Right lobe of liver (tissue), 6 donors: ENCODE results near the gene REC114. TPM values are rescaled to one million over a fixed set of nuclear protein-coding genes. Genes with fewer than 3 reads are reported as not detected.

Experiments
- ATAC-seq, 4 donors: fragments of 200-7000 bp; cut with Tn5 transposase; one replicate each; pipeline ENCODE4 v1.9.1; 2020; ENCODE audit warnings: mild to moderate bottlenecking in 4 of 4, moderate library complexity in 4 of 4
- DNase-seq, 3 donors: peaks; one replicate each; pipeline ENCODE4 v3.0.0-alpha.2; 2020
- H3K27ac ChIP-seq, 3 donors: fragments of 200-600 bp; one replicate each; pipeline ENCODE4 v1.8.0; 2022
- H3K27me3 ChIP-seq, 2 donors: fragments of 200-600 bp; one replicate each; pipeline ENCODE4 v1.8.0; 2022
- H3K36me3 ChIP-seq, 4 donors: fragments of 200-600 bp; sonication (generic) in 1 of 4; one replicate each; pipeline versions ENCODE4 v1.5.1 to v1.8.0; 2017 to 2022; ENCODE audit warnings: control low read depth in 1 of 4
- H3K4me1 ChIP-seq, 4 donors: fragments of 200-600 bp; sonication (generic) in 1 of 4; one replicate each; pipeline versions ENCODE4 v1.5.1 to v1.8.0; 2017 to 2022; ENCODE audit warnings: control low read depth in 1 of 4
- H3K4me3 ChIP-seq, 3 donors: fragments of 200-600 bp; one replicate each; pipeline ENCODE4 v1.8.0; 2022
- H3K9me3 ChIP-seq, 4 donors: fragments of 200-600 bp; sonication (generic) in 1 of 4; one replicate each; pipeline versions ENCODE4 v1.5.1 to v1.8.0; 2017 to 2022; ENCODE audit warnings: control low read depth in 1 of 4
- POLR2A ChIP-seq: fragments of 450-650 bp; IDR thresholded peaks from one replicate; pipeline ENCODE4 v1.6.1; 2017; ENCODE audit warnings: antibody characterized with exemption, mild to moderate bottlenecking
- WGBS: methylation state at CpG from one replicate; pipeline ENCODE4 v1.1.6; 2018; ENCODE audit warnings: low coverage, low lambda C conversion rate; ENCODE audit not compliant: insufficient coverage; ENCODE audit errors: missing lambda C conversion rate; 5-methylcytosine and 5-hydroxymethylcytosine counted together
- intact Hi-C, 2 donors: fragments of 100-400 bp; cut with DNase I; formaldehyde crosslinking; loops; one replicate each; pipeline versions ENCODE4 v1.11.2 to v1.14.1; 2022
- total RNA-seq, 6 experiments: library from RNA; depleted of rRNA in 2 of 6; stranded (reverse); fragments of >200 nt in 2 of 6; fragmentation: NEBNext Ultra II Directional in 3 of 6; extraction: Animal tissue kit (Norgen Biotek cat#: 25700) in 3 of 6; gene quantifications; one replicate each; pipeline versions ENCODE4 v1.1.0 to v1.2.4, GENCODE V29; 2016 to 2023
- TF ChIP-seq, protein P1 (sequence below), 4 donors: fragments of 200-600 bp in 3 of 4; fragments of 450-650 bp in 1 of 4; IDR thresholded peaks; one replicate each; pipeline versions ENCODE4 v1.5.1 to v1.8.0; 2016 to 2022; ENCODE audit warnings: antibody characterized with exemption in 4 of 4, mild to moderate bottlenecking in 2 of 4
- donor health status: DM: no; HTN: yes; CAD: no.
- donor health status: DM: no; HTN: no; CAD: no.
- donor health status: DM: no; HTN: no; CAD: no.
- donor health status: DM: no; HTN: yes; CAD: no.
- donor health status: DM: no; HTN: yes; CAD: no.

Gene REC114
- total RNA-seq, 6 experiments from 2014 or later, result not detected

GRCh38 chr15:73467758-73468157 lies 24.8 kb downstream of the REC114 start:
- Histone ChIP-seq H3K4me3 (no peak overlapping the region), H3K27me3 (no peaks in the 10 kb centered on the region), H3K36me3 (no peaks in the 10 kb centered on the region), H3K27ac (no peak overlapping the region), H3K4me1 (no peaks in the 10 kb centered on the region), H3K9me3 (no peaks in the 10 kb centered on the region)
- DNase-seq (no peak), ATAC-seq (no peak)
- intact Hi-C loops, result no loop called here
- WGBS, result 57% methylated on average over 3 of the region's 3 CpGs
- TF ChIP-seq, protein P1, sequence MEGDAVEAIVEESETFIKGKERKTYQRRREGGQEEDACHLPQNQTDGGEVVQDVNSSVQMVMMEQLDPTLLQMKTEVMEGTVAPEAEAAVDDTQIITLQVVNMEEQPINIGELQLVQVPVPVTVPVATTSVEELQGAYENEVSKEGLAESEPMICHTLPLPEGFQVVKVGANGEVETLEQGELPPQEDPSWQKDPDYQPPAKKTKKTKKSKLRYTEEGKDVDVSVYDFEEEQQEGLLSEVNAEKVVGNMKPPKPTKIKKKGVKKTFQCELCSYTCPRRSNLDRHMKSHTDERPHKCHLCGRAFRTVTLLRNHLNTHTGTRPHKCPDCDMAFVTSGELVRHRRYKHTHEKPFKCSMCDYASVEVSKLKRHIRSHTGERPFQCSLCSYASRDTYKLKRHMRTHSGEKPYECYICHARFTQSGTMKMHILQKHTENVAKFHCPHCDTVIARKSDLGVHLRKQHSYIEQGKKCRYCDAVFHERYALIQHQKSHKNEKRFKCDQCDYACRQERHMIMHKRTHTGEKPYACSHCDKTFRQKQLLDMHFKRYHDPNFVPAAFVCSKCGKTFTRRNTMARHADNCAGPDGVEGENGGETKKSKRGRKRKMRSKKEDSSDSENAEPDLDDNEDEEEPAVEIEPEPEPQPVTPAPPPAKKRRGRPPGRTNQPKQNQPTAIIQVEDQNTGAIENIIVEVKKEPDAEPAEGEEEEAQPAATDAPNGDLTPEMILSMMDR (IDR thresholded peaks at IDR 0.05), result no peak
- TF ChIP-seq POLR2A, result no peak

GRCh38 chr15:73474785-73475184 lies 31.8 kb downstream of the REC114 start:
- no peaks in the 10 kb centered on the region for H3K27me3 ChIP-seq
- no peaks in the 10 kb centered on the region for H3K36me3 ChIP-seq
- no peak overlapping the region for H3K27ac ChIP-seq
- TF ChIP-seq POLR2A, result no peak
- TF ChIP-seq, protein P1 (IDR thresholded peaks at IDR 0.05), result no peak
- no peak overlapping the region for H3K4me3 ChIP-seq
- DNase-seq, result no peak
- ATAC-seq, result no peak
- intact Hi-C loops, result no loop called here
- 69% methylated on average over 5 of the region's 5 CpGs for WGBS
- H3K4me1 ChIP-seq, result no peaks in the 10 kb centered on the region
- H3K9me3 ChIP-seq, result no peaks in the 10 kb centered on the region

- 75% methylated on average over 7 of the region's 7 CpGs for WGBS
- Histone ChIP-seq H3K36me3 (no peaks in the 10 kb centered on the region), H3K4me3 (no peak overlapping the region), H3K9me3 (no peaks in the 10 kb centered on the region), H3K4me1 (no peaks in the 10 kb centered on the region), H3K27ac (no peak overlapping the region), H3K27me3 (no peaks in the 10 kb centered on the region)
- intact Hi-C loops, result no loop called here
- TF ChIP-seq POLR2A, result no peak
- TF ChIP-seq, protein P1 (IDR thresholded peaks at IDR 0.05), result no peak
- no peak for DNase-seq
- ATAC-seq, result no peak
Observed at GRCh38 chr15:73476704-73477216, 33.8 kb downstream of the REC114 start.

DNA sequence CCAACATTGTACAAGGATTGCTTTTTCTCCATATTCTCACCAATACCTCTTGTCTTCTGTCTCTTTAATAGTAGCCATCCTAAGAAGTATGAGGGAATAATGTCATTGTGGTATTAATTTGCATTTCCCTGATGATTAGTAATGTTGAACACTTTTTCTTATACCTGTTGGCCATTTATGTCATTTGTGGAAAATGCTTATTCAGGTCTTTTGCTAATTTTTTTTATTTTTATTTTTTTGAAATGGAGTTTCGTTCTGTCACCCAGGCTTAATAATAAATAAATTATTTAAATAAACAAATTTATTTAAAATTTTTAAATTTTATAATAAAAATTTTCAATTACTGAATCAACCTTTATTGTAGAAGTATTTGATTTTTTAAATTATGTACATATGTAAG lies 37.1 kb downstream of the REC114 start:
- Histone ChIP-seq H3K27me3 (no peaks in the 10 kb centered on the region), H3K4me3 (no peak overlapping the region), H3K36me3 (no peaks in the 10 kb centered on the region), H3K4me1 (no peaks in the 10 kb centered on the region), H3K9me3 (no peaks in the 10 kb centered on the region), H3K27ac (no peak overlapping the region)
- DNase-seq (no peak), ATAC-seq (no peak)
- intact Hi-C loops, result no loop called here
- TF ChIP-seq, protein P1 (IDR thresholded peaks at IDR 0.05), result no peak
- no peak for TF ChIP-seq POLR2A
- WGBS, result 39% methylated on average over 1 of the region's 1 CpG

DNA sequence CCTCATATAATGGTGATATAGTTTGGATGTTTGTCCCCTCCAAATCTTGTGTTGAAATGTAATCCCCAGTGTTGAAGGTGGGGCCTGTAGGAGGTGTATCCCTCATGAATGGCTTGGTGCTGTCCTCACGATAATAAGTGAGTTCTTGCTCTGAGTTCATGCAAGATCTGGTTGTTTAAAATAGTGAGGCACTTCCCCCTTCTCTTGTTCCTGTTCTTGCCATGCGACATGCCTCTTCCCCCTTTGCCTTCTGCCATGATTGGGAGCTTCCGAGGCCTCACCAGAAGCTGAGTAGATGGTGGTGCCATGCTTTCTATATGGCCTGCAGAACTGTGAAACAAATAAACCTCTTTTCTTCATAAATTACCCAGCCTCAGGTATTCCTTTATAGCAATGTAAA lies 39.2 kb downstream of the REC114 start:
- DNase-seq (no peak), ATAC-seq (no peak)
- Histone ChIP-seq H3K9me3 (no peaks in the 10 kb centered on the region), H3K4me3 (no peak overlapping the region), H3K4me1 (peaks cover 0 to 4% (median 0%) of the 10 kb centered on the region in 4 donors), H3K27me3 (no peaks in the 10 kb centered on the region), H3K36me3 (no peaks in the 10 kb centered on the region), H3K27ac (no peak overlapping the region)
- 44% methylated on average over 2 of the region's 3 CpGs for WGBS
- intact Hi-C loops, result no loop called here
- no peak for TF ChIP-seq POLR2A
- TF ChIP-seq, protein P1 (IDR thresholded peaks at IDR 0.05), result no peak
